ENCODE results near the gene PAX7.

PAX7 gene

DNA sequence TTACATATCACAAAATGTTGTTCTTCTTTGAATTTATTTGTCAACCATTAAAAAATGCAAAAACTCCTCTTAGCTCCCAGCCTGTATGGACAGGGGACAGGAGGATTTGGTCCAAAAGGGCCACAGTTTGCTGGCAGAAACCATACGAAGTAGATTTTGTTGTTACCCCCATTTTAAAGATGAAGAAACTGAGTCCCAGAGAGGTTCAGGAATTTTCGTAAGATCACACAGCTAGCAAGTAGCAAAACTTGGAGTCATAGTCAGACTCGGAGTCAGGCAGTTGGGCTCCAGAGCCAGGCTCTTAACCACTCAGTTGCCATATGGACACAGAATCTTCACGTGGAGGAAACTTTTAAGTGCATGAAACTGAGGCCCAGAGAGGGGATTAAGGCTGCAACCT lies 137.4 kb downstream of the PAX7 start:
- no peak for DNase-seq

DNA sequence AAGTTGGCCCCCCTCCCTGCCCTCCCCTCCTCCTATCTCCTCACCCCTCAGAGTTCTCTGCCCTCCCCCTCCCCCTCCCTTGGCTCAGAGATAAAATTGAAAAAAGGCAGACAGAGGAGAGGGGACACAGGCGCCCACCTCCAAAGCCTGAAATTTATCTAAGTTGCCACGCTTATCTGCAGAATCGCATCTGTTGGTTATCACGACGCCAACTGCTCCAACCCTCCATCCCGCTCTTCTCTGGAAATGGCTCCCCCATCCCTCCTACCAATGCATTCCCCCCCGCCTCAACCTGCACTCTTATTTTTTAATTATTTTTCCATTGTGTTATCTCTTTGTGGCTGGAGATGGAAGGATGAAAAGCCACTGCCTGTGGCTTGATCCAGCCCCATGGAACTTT lies 138.5 kb downstream of the PAX7 start:
- DNase-seq: no peak

DNA sequence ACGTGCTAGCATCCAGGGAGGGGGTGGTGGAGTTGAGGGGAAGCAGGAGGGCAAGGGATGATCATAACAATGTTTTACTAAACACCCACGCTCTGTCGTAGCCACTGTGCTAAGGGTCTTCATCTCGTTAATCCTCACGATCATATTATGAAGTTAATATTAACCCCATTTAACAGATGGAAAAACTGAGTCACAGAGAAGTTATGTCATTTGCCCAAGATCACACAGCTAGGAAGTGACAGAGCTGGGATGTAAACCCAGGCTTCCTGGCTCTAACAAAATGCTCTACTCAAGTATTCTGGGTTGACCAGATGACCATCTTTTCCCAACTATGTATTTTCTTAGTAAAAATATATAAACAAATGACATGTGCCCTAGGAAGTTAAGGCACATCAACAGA lies 140.2 kb downstream of the PAX7 start:
- DNase-seq: no peak

DNA sequence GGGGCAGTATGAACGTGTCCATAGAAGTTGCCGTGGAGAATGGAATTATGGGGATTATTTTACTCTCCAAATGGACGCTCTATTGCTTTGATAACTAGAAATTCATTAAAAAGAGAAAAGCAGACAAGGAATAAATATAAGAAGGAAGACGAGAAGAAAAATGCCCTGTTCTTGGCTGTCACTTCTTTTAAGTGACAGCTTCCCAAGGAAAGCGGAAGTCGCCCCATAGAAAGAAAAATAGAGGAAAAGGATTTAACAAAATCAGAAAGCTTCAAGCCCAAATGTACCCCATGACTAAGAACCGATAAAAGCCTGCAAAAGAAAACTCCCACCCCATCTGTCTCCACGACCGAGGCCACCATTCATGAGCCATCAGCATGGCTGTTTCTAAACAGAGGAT lies 143.1 kb downstream of the PAX7 start:
- DNase-seq: no peak

DNA sequence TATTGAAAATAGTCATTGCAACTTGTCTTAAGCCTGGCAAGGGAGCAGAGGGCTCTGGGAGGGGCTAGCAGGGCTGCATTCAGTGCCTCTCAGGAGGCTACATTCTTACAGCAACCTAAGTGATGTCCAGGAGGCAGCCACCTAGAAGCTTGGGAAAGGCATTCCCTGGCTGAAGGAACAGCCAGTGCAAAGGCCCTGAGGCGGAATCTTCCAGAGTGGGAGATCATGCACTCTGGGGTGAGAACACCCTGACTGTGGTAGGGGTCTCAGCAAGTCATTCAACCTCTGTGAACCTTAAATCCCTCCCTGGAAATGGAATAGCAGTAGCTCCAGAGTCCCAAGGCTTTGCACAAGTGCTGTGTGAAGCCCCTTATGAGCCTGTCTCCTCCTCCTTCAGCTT lies 144.7 kb downstream of the PAX7 start:
- DNase-seq: no peak

DNA sequence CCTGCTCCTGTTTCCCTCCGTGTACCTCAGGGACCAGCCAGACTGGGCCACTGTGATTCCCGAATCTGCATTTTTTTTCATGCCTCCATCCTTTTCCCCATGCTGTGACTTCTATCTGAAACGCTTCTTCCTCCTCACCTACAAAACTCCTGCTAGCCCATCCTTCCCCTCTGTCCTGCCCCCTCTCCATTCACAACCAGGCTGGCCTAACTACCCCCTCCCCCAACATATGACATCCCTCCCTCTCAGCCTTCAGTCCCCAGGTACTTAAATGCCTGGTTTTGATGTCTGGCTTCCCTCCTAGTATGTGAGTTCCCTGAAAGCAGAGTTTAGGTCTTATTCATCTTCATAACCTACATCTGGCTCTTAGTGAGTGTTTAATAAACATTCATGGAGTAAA lies 146.1 kb downstream of the PAX7 start:
- no peak for DNase-seq

DNA sequence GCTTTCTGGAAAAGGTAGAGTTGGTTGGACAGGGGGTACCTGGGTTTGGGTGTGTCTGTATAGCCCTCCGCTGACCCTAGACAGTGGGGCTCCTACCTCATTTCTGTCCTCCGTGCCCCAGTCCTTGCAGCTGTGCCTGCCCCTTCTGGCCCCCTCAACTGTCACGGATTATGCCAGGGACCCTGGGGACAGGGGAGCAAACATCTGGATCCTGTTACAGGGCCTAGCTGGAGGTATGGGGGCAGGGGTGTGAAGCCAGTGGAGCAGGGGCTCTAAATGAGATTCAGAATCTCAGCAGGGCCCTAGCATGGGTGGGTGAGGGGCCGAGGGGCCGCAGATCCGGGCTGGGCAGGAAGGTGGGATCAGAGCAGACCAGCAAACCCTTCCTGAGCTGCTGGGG lies 147.8 kb downstream of the PAX7 start:
- no peak for DNase-seq

DNA sequence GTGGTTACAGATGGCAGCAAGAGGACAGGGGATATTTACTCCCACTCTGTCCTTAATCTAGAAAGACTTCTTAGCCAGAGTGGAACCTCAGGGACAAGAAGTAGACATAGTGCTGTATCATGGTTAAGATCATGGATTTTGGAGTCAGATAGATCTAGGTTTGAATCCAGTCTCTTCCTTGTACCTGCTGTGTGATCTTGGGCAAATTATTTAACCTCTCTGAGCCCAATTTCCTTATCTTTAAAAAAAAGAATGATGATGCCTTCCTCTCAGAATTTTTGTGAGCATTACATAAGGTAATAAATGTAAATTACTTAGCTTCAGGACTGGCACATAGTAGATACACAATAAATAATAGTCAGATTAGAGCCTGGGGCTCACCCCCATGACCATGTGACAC lies 150.4 kb downstream of the PAX7 start:
- no peak for DNase-seq

DNA sequence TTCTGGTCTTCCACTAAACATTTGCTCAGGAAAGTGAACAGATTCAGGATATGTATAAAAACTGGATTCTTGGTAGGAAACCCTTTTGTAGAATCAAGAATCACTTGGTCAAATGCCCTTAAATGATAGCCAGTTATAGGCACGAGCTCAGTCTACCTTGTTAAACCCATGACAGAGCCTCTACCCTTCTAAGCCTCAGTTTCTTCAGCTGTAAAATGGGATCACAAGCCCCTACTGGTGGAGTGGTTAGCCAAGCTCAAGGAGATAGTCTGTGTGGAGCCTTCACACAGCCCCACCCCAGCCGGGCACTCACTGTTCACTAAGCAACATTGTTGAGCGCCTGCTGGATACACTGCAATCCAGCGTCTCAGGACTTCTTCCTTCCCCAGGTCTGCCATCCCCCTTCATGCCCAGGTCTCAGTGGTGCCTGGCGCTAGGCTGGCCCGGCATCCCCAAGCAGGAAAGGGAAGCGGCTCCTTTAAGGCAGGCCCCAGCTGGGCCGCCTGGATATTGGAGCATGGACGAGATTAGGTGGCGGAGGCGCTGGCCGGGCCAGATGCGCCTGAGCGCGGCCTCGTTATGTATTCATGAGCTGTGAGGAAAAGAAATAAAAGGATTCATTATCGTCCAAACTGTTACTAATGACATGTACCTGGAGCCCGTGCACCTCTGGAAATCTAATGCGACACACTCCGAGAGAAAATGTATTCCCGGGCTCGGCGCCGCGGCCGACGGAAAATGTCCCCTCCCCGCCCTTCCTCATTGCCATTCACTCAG lies 153.2 kb downstream of the PAX7 start:
- no peak for DNase-seq

DNA sequence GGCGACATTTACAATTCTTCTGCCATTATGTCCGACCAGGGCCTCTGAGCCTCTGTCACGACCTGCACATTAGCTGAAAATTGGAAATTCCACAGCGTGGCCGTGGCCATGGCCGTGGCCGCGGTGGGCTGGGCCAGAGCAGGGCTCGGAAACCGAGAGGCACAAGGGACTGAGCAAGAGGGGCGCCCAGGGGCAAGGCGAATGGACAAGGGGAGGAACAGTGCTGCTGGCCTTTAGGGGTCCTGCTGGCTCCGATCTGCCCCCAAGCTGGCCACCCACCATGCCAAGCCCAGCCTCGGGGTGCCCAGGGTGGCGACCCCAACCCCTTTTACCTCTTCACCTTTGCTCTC lies 153.8 kb downstream of the PAX7 start:
- DNase-seq: no peak

DNA sequence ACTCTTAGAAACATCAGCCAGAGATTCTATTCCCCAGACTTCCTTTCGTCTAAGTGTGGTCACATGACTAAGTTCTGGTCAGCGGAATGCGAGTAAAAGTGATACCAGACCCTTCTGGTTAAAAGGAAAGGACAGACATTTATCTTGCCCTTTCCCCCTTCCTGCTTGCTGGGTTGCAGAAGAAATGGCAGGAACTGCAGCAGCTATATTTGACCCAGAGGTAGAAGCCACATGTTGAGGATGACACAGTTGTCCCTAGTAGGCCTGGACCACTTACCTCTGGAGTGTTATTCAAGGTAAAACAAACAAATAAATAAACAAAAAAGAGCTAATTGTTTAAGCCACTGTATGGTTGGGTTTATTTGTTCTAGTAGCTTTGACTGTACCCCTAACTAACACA lies 155.5 kb downstream of the PAX7 start:
- no peak for DNase-seq

DNA sequence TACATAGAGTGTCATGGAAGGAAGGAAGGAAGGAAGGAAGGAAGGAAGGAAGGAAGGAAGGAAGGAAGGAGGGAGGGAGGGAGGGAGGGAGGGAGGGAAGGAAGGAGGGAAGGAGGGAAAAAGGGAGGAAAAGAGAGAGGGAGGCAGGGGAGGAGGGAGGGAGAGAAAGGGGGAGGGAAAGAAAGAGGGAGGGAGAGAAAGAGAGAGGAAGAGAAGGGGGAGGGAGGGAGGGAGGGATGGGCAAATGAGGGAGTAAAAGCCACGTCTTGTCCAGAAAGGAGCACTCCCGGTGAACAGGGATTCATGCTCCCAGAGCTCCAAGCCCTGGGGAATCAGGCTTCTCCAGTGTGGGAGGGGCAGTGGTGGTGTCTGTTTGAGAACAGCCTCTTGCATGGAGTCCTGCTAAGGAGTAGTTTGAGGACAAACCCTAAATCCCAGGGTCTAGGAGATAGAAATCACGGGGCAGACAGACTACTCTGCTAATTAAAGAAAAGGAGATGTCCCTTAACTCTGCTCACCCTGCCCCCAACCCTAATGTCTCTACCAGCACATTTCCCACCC lies 157.3 kb downstream of the PAX7 start:
- DNase-seq: no peak

DNA sequence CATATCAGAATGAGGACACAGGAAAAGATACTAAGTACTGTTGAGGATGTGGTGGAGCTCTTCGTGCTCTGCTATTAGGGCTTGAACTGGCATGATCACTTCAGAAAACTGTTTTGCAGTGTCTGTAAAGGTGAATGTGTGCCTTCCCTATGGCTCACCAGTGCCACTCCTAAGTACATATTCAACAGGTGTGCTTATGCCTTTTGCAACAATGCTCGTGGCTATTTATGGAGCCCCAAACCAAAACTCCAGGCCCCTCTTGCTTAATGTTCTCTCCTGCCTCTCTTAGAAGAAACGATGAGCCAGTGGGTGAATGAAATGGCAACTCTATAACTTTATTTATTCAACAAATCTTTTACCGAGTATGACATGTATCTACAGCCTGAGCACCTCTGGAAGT lies 158.6 kb downstream of the PAX7 start:
- no peak for DNase-seq

DNA sequence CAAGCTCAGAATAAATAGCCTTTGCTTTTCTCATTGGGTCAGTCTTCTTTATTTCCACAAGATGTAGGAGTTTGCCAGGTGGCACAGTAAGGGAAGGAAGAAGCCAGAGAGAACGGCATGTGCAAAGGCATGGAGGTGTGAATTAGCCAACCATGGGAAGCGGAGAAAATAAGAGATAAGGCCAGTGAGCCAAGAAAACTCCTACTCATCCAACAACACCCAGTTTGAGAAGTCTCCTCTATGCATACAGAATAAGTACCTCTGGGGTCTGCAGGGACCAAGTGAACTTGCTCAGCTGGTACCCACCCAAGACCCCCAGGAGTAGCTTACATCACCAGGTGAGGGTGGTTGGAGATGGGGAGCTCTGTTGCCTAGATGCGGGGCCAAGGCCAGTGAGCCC lies 162.1 kb downstream of the PAX7 start:
- no peak for DNase-seq

DNA sequence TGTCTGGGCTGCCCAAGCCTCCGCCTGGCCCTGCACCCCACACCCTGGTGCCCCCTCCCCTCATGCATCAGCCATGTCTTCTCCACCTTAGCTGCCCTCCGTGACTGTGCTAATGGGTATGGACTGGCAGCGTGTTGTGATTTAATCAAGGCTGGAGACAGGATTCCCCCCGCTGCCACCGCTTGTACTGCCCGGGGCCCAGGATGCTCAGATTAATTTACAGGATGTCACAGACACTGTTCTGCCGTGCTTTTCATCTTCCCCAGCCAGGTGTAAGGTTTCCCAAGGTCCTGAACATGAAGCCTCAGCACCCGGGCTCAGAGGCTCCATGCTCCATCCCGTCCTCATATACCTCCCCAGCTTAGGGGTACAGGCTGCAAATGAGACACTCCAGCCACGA lies 162.5 kb downstream of the PAX7 start:
- DNase-seq: no peak

DNA sequence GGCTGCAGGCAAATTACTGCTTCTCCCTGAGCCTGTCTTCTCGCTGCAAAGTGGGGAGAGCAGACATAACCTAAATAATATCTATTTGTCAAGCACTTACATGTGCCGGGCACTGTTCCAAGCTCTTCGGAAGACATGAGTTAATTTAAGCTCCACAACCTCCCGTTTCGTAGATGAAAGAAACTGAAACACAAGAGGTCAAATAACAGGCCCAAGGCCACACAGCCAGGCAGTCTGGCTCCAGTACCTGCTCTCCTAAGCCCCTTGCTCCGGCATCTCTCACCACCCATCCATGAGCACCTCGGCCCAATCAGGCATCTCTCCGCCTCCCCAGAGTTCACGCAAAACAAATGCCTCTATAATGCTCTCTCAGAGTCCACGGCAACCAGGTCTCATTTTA lies 163.4 kb downstream of the PAX7 start:
- DNase-seq: no peak

DNA sequence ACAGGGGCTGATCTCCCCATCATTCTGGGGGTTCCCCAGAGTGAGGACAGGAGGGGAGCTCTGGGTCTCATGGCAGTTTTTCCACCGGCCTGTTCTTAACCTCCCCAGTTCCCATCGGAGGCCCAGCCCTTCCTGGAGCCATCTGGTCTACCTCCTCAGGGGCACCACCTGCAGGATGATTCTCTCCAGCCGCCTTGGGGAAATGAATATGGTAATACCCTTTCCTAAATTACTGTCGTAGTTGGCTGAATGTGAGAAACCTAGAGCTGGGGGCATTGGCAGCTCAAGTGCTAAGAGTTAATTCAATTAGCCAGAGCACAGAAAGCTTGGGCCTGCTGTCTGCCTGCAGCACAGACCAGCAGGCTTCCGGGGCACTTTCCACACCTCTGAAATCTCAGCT lies 163.9 kb downstream of the PAX7 start:
- DNase-seq: peak; percentile 3

DNA sequence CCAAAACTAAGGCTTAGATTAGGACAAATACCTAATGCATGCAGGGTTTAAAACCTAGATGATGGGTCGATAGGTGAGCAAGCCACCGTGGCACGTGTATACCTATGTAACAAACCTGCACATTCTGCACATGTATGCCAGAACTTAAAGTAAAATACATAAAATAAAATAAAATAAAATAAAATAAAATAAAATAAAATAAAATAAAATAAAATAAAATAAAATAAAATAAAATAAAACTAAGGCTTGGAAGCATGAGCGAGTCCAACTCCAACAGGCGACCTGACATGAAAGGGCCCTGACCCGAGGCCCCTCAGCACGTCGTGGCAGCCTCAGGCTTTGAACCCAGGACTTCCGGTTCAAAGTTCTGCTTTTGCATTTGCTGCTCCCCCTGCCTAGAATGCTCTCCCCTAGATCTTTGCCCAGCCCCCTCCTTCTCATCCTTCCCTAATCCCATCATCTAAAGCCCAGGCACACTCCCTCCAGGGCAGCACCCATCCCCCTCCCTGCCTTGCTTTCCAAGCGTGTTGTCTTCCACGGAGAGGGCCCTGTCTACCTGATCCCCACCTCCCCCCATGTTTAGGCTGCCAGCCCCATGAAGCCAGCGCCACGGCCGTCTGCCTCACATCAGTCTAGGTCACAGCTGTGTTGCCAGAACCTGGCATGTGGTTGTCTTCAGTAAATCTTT lies 164.5 kb downstream of the PAX7 start:
- DNase-seq: no peak

DNA sequence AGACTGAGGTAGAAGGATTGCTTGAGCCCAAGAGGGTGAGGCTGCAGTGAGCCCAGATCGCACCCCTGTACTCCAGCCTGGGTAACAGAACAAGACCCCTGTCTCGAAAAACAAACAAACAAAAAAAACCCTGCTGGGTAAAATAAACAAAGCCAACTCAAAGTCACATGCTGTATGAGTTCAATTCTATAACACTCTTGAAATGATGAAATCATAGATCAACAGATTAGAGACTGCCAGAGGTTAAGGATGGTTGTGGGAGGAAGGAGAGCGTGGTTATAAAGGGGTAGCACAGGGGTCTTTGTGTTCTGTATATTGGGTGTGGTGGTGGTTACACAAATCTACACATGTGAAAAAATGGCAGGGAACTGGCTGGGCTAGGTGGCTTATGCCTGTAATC lies 166.3 kb downstream of the PAX7 start:
- DNase-seq: no peak
